HuH-7.5 (cell line): Measurements from ENCODE around the gene SLFN12.
"Not testable (repeated sequence)": the region's sequence is repeated elsewhere in the genome, so short reads cannot be mapped to it uniquely, and the experiment has no call there.

Experiments
- DNase-seq: peaks from one replicate; pipeline ENCODE4 v3.0.0; 2011; ENCODE audit warnings: low spot score

The SLFN12 gene

GRCh38 chr17:35432176-35433074, at the start of gene SLFN12:
TSS of gene SLFN12 (minus strand) at chr17:35432500. CDS start at chr17:35423028, 9,472 bp downstream.
- no peak for DNase-seq

- no peak for DNase-seq
Measured at GRCh38 chr17:35479271-35479670, 47.0 kb upstream of the SLFN12 start.

- DNase-seq: no peak
Measured at GRCh38 chr17:35477248-35477647, 44.9 kb upstream of the SLFN12 start.

- no peak for DNase-seq
Measured at GRCh38 chr17:35476283-35476820, 44.1 kb upstream of the SLFN12 start.

GRCh38 chr17:35468475-35468874, 36.2 kb upstream of the SLFN12 start:
- no peak for DNase-seq

- DNase-seq: no peak
Measured at GRCh38 chr17:35467824-35468223, 35.5 kb upstream of the SLFN12 start.

GRCh38 chr17:35460354-35460851, 28.1 kb upstream of the SLFN12 start:
- peak; percentile 29 for DNase-seq

GRCh38 chr17:35454035-35454434, 21.7 kb upstream of the SLFN12 start:
- DNase-seq: not testable (repeated sequence)

GRCh38 chr17:35453171-35453570, 20.9 kb upstream of the SLFN12 start:
- no peak for DNase-seq

- no peak for DNase-seq
Measured at GRCh38 chr17:35449371-35449931, 17.2 kb upstream of the SLFN12 start.

- no peak for DNase-seq
Measured at GRCh38 chr17:35448899-35449227, 16.6 kb upstream of the SLFN12 start.

- DNase-seq: peak; percentile 48
Measured at GRCh38 chr17:35448214-35448898, 16.1 kb upstream of the SLFN12 start, which contains the start of gene SLFN13. TSS of gene SLFN13 (minus strand) at chr17:35448766. CDS start at chr17:35445680, 3,086 bp downstream.

GRCh38 chr17:35447499-35447898, 15.2 kb upstream of the SLFN12 start:
- no peak for DNase-seq

- no peak for DNase-seq
Measured at GRCh38 chr17:35438433-35438832, 6.1 kb upstream of the SLFN12 start.

- peak; percentile 59 for DNase-seq
Measured at GRCh38 chr17:35433075-35433894, 985 bp upstream of the SLFN12 start.

- DNase-seq: no peak
Measured at GRCh38 chr17:35429702-35430101, 2.6 kb downstream of the SLFN12 start.

- DNase-seq: no peak
Measured at GRCh38 chr17:35428229-35428628, 4.1 kb downstream of the SLFN12 start.

- no peak for DNase-seq
Measured at GRCh38 chr17:35423761-35424160, 8.5 kb downstream of the SLFN12 start.

- not testable (repeated sequence) for DNase-seq
Measured at GRCh38 chr17:35421069-35421468, 11.2 kb downstream of the SLFN12 start.

GRCh38 chr17:35416659-35417058, 15.6 kb downstream of the SLFN12 start:
- DNase-seq: no peak

GRCh38 chr17:35414707-35415106, 17.6 kb downstream of the SLFN12 start:
- not testable (repeated sequence) for DNase-seq
